Right renal pelvis (tissue), 4 donors: ENCODE results near the gene RUVBL1. TPM values are rescaled to one million over a fixed set of nuclear protein-coding genes. Genes with fewer than 3 reads are reported as not detected.

Source experiments
- DNase-seq, 4 donors: peaks; one replicate each; pipeline ENCODE4 v3.0.0-alpha.2; 2013; ENCODE audit warnings: low read depth in 4 of 4, low spot score in 3 of 4, missing footprints in 1 of 4
- polyA plus RNA-seq, 4 donors: library from polyadenylated mRNA; unstranded; fragments of 120-200 nt; gene quantifications; one replicate each; pipeline ENCODE4 v1.2.1, GENCODE V29; 2013; ENCODE audit not compliant: insufficient read length in 4 of 4

Gene RUVBL1
- polyA plus RNA-seq, 4 donors, result 63.9 to 65.7 (median 64.7) TPM

GRCh38 chr3:128070898-128071591, 52.6 kb downstream of the RUVBL1 start:
- DNase-seq, result no peak

- DNase-seq, result no peak
Observed at GRCh38 chr3:128069271-128069670, 54.3 kb downstream of the RUVBL1 start.

GRCh38 chr3:128068156-128068620, 55.4 kb downstream of the RUVBL1 start:
- DNase-seq, result no peak

DNA sequence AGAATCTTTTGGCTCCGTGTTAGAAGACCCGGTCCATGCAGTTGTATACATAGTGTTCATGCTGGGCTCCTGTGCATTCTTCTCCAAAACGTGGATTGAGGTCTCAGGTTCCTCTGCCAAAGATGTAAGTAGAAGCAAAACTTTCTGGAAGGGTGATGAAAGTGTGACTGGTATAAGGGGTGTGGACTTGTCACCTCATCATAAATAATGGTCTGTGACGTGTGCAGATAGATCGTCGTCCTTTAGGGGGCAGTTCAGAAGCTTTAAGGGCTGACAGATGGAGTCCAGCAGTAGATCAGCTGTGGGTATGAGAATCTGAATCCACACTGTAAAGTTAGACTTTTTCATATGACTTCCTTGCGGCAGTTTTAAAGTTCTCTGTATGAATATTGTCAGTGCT, 56.1 kb downstream of the RUVBL1 start:
- no peak for DNase-seq

GRCh38 chr3:128066676-128067075, 56.9 kb downstream of the RUVBL1 start:
- DNase-seq, result no peak

GRCh38 chr3:128066114-128066513, 57.5 kb downstream of the RUVBL1 start:
- no peak for DNase-seq

DNA sequence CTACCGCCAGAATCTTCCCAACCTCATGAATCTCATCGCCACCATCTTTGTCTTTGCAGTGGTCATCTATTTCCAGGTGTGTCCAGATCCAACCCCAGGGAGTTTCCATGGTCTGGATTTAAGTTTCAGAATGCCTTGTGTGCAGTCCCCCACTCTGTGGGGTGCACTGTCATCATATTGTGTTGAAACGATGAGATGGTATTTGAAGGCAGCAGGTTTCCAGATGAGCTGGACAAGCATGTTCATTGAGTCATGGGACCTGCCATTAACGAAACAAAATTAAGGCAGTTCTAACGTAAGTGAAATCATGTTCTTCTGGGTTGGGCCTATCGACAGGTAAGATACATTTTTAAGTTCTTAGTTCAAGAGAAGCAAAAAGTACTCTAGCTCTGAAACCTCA, 58.6 kb downstream of the RUVBL1 start:
- no peak for DNase-seq

DNA sequence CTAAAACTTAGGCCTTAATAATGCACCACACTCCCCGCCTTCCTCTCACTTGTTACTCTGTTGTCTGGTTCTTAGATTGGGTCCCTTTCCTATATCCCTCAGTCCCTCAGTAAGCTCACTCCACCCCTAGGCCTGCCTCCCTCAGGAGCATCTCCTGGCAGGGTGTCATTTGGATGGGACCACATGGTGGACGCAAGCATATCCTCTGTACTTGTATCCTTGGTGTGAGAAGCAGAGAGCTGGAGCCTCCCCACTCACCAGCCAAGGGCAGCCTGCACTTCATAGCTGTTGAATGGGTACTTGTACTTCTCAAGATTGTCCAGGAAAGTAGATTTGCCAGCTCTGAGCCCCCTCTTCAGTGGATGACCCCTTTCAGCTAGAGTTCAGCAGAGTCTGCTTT, 59.7 kb downstream of the RUVBL1 start:
- DNase-seq, result no peak

- DNase-seq, result no peak
Observed at GRCh38 chr3:128062033-128062745, 61.4 kb downstream of the RUVBL1 start.

DNA sequence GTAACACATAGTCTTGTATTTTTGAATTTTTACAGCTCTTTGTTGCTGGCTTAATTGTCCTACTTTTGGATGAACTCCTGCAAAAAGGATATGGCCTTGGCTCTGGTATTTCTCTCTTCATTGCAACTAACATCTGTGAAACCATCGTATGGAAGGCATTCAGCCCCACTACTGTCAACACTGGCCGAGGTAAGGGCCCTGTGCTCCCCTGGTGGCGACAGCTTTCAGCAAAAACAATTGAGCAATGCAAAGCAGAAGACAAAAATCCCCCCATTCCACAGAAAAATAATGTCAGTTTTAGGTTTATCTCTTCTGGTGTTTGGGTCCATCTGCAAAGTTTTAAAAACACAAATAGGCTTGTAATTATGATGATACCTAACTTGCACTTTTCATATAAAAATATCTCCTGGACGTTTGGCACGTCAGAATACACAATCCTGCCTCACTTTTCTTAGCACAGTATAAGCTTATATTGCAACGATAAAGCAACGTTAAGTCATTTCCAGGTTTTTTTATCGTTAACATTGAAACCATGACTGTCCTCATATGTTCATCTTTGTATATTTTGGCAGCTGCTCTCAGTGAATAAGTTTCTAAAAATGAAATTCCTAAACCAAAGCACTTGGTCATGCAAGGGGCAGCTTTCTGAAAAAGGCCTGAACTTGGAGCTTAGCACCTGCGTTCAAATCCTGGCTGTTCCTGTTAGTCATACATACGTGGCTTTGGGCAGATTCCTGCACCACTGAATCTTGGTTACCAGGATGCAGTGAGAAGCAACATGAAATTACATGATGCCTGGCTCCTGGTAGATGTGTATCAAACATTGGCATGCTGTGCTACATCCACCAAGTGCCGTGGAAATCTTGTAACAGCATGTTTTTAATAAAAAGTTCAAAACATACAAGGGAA, 62.9 kb downstream of the RUVBL1 start:
- DNase-seq, result no peak

- DNase-seq, result no peak
Observed at GRCh38 chr3:128056258-128056657, 67.4 kb downstream of the RUVBL1 start.

GRCh38 chr3:128054367-128054766, 69.2 kb downstream of the RUVBL1 start:
- no peak for DNase-seq

GRCh38 chr3:128053614-128054013, 70.0 kb downstream of the RUVBL1 start:
- no peak for DNase-seq

DNA sequence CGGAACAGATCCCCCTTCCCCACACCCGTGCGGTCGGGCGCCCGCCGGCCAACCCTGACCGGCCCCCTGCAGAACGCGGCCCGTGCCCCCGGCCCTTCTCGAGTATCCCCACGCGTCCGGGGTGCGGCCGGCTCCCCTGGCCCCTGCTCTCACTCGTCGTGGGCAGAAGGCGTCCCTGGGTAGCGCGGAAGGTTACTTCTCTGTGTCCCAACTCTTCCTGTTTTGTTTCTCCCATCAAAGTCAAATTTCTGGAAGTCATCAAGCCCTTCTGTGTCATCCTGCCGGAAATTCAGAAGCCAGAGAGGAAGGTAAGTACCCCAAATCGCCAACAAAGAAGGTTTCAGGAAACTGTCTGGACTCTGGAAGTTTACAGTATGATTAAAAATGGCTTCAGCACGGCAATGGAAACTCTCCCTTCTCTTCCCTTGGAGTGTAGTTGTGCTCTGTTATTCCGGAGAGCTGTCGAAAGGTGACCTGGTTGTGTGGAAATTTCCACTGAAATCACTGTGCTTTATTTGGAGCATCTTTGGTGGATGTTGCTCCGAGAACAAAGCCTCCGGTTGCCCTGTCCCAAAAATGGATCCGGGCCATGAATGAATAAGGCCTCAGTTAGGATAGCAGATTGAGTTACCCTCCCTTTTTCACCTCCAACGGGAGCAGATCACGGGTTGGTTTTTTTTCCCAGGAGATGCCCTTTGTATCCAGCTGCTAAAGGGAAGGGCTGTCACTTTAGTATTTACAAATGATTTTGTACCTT, 70.8 kb downstream of the RUVBL1 start:
- DNase-seq, result no peak

DNA sequence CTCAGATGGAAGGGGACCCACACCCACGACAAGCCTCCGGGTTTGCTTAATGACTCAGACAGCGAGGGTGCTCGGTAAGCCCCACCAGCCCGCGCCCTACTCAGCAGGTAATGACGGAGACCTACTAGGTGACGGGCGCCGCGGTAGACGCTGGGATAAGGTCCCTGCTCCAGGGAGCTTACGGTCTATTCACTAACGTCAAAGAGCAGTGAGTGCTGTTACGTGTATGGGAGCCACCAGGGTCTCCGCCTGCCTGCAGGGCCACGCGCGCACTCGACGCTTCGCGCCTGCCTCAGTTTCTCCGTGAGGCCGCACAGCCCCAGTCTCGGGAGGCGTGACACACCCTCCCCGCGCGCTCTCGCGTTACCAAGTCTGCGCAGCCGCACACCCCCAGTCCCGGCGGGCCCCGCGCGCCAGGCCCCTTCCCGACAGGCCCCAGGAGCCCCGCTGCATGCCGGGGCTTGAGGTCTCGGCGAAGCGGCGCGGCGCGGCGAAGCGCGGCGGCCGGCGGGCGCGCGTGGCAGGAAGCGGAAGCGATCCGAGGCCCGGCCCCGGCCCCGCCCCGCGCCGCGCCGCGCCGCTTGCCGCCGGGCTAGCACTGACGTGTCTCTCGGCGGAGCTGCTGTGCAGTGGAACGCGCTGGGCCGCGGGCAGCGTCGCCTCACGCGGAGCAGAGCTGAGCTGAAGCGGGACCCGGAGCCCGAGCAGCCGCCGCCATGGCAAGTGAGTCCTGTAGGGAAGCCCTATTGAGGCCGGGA, 71.6 kb downstream of the RUVBL1 start, which contains the start of gene SEC61A1:
SEC61A1 (plus strand) TSS at position 601 of the 758 bp plus-strand sequence; CDS start at position 717, 116 bp downstream.
- peak; percentile 83 to 89 (median 88) for DNase-seq

GRCh38 chr3:128051459-128051836, 72.2 kb downstream of the RUVBL1 start:
- DNase-seq, result peak in 1 of 4 donors; percentile 37

GRCh38 chr3:128050597-128050996, 73.0 kb downstream of the RUVBL1 start:
- DNase-seq, result no peak

- no peak for DNase-seq
Observed at GRCh38 chr3:128041344-128041743, 82.3 kb downstream of the RUVBL1 start.

DNA sequence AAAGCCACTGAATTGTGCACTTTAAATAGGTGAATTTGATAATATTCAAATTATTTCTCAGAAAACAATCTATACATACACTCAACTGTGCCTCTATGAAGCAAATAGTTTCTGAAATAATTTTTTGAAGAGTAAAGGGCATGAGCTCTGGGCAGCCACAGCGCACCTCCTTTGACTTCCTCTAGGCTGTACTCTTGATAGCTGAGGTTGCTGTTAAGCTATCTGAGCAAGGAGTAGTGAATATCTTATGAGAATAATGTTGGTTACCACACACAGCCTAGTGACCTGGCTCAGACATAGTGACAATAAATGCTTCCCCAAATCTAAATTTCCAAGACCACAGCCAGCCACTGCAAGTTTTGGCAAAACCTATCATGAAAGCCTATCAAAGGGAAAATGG, 83.0 kb downstream of the RUVBL1 start:
- DNase-seq, result no peak

DNA sequence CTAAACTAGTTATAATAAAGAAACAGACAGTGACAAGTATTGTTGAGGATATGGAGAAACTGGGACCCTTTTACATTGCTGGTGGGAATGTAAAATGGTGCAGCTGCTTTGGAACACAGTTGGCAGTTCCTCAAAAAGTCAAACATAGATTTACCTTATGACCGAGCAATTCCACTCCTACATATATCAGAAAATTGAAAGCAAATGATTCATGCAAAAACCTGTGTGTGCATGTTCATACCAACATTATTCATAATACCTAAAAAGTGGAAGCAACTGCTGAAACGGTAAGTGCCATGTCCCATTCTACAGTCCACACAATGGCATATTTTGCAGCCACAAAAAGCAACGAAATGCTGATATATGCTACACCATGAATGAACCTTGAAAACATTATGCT, 83.6 kb downstream of the RUVBL1 start:
- no peak for DNase-seq
